Astrocyte (in vitro differentiated cells and primary cell): Measurements from ENCODE around the gene PCDHB7. TPM values are rescaled to one million over a fixed set of nuclear protein-coding genes. Genes with fewer than 3 reads are reported as not detected.
A peak's percentile ranks its signal among the peaks of the same experiment; 100 is the strongest.
"Not testable (repeated sequence)": the region's sequence is repeated elsewhere in the genome, so short reads cannot be mapped to it uniquely, and the experiment has no call there.

Experiments
- DNase-seq: peaks from one replicate; pipeline ENCODE4 v3.0.0-alpha.2; 2010; ENCODE audit warnings: low read depth
- FAIRE-seq: peaks from 2 replicates; lab custom pipeline; 2011; peaks lifted over from hg19 to GRCh38; lab: Jason Lieb, UNC
- H2AFZ ChIP-seq: 2 replicates; pipeline ENCODE4 v1.6.0; 2012; ENCODE audit warnings: low read depth, low read length, inconsistent platforms
- H3K27ac ChIP-seq: 2 replicates; pipeline ENCODE4 v1.5.1; 2011; ENCODE audit warnings: low read depth, low read length, inconsistent platforms
- H3K27me3 ChIP-seq: 2 replicates; pipeline ENCODE4 v1.6.0; 2011; ENCODE audit warnings: low read length, inconsistent platforms; ENCODE audit not compliant: insufficient read depth
- H3K36me3 ChIP-seq: 2 replicates; pipeline ENCODE4 v1.5.1; 2011; ENCODE audit warnings: low read length, inconsistent platforms; ENCODE audit not compliant: insufficient read depth
- H3K4me1 ChIP-seq: 2 replicates; pipeline ENCODE4 v1.5.1; 2011; ENCODE audit warnings: low read length, inconsistent platforms; ENCODE audit not compliant: insufficient read depth
- H3K4me2 ChIP-seq: 2 replicates; pipeline ENCODE4 v1.6.0; 2012; ENCODE audit warnings: low read length, inconsistent platforms
- H3K4me3 ChIP-seq: 2 replicates; pipeline ENCODE4 v1.5.1; 2011; ENCODE audit warnings: low read depth, mild to moderate bottlenecking, low read length, inconsistent platforms; ENCODE audit not compliant: insufficient read depth
- H3K79me2 ChIP-seq: 2 replicates; pipeline ENCODE4 v1.6.0; 2012; ENCODE audit warnings: mild to moderate bottlenecking, low read length, inconsistent platforms; ENCODE audit not compliant: insufficient read depth
- H3K9ac ChIP-seq: 2 replicates; pipeline ENCODE4 v1.6.0; 2012; ENCODE audit warnings: mild to moderate bottlenecking, low read length, inconsistent platforms
- H3K9me3 ChIP-seq: 2 replicates; pipeline ENCODE4 v1.5.1; 2012; ENCODE audit warnings: low read depth, mild to moderate bottlenecking, low read length, inconsistent platforms; ENCODE audit not compliant: insufficient read depth
- H4K20me1 ChIP-seq: 2 replicates; pipeline ENCODE4 v1.6.0; 2012; ENCODE audit warnings: low read length, inconsistent platforms; ENCODE audit not compliant: insufficient read depth
- H3K27ac Mint-ChIP-seq: one replicate; pipeline ENCODE4 v1.8.0; 2021; ENCODE audit warnings: mild to moderate bottlenecking, mixed read lengths; ENCODE audit not compliant: unreplicated experiment
- H3K27me3 Mint-ChIP-seq: one replicate; pipeline ENCODE4 v1.8.0; 2021; ENCODE audit warnings: low read depth, mixed read lengths; ENCODE audit not compliant: unreplicated experiment
- H3K36me3 Mint-ChIP-seq: one replicate; pipeline ENCODE4 v1.8.0; 2021; ENCODE audit warnings: low read depth, mixed read lengths; ENCODE audit not compliant: unreplicated experiment
- H3K4me1 Mint-ChIP-seq: one replicate; pipeline ENCODE4 v1.8.0; 2021; ENCODE audit warnings: low read depth, mixed read lengths; ENCODE audit not compliant: unreplicated experiment
- H3K4me3 Mint-ChIP-seq: one replicate; pipeline ENCODE4 v1.8.0; 2021; ENCODE audit warnings: mild to moderate bottlenecking, moderate library complexity, mixed read lengths; ENCODE audit not compliant: unreplicated experiment
- H3K9me3 Mint-ChIP-seq: one replicate; pipeline ENCODE4 v1.8.0; 2021; ENCODE audit warnings: mild to moderate bottlenecking, mixed read lengths; ENCODE audit not compliant: unreplicated experiment
- EZH2 ChIP-seq: IDR thresholded peaks from 2 replicates; pipeline ENCODE4 v1.6.1; 2012; ENCODE audit warnings: mild to moderate bottlenecking, low read length, inconsistent platforms; ENCODE audit not compliant: insufficient read depth
- total RNA-seq: library from RNA; stranded (reverse); gene quantifications from 2 replicates; pipeline ENCODE4 v1.2.1, GENCODE V29; 2021
- TF ChIP-seq, protein P1 (sequence below): IDR thresholded peaks from 2 replicates; pipeline ENCODE4 v1.5.1; 2011; ENCODE audit warnings: low read depth, mild to moderate bottlenecking, inconsistent platforms, low read length, moderate library complexity; ENCODE audit not compliant: insufficient read depth

Gene PCDHB7
- total RNA-seq, 1 donor from 2014 or later, result 1.0 TPM

DNA sequence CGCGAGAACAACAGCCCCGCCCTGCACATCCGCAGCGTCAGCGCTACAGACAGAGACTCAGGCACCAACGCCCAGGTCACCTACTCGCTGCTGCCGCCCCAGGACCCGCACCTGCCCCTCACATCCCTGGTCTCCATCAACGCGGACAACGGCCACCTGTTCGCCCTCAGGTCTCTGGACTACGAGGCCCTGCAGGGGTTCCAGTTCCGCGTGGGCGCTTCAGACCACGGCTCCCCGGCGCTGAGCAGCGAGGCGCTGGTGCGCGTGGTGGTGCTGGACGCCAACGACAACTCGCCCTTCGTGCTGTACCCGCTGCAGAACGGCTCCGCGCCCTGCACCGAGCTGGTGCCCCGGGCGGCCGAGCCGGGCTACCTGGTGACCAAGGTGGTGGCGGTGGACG lies 43.1 kb downstream of the PCDHB7 start:
- not testable (repeated sequence) for H3K4me1 ChIP-seq, H3K4me3 Mint-ChIP-seq, DNase-seq, H2AFZ ChIP-seq, H3K27ac Mint-ChIP-seq, H3K4me3 ChIP-seq, H4K20me1 ChIP-seq, H3K27me3 Mint-ChIP-seq, H3K4me2 ChIP-seq, H3K27ac ChIP-seq, FAIRE-seq, H3K4me1 Mint-ChIP-seq, H3K79me2 ChIP-seq, H3K9ac ChIP-seq, H3K36me3 ChIP-seq, H3K9me3 ChIP-seq, H3K27me3 ChIP-seq
- H3K36me3 Mint-ChIP-seq, result peaks cover 15% of the 10 kb centered on the region
- H3K9me3 Mint-ChIP-seq, result peaks cover 32% of the 10 kb centered on the region

DNA sequence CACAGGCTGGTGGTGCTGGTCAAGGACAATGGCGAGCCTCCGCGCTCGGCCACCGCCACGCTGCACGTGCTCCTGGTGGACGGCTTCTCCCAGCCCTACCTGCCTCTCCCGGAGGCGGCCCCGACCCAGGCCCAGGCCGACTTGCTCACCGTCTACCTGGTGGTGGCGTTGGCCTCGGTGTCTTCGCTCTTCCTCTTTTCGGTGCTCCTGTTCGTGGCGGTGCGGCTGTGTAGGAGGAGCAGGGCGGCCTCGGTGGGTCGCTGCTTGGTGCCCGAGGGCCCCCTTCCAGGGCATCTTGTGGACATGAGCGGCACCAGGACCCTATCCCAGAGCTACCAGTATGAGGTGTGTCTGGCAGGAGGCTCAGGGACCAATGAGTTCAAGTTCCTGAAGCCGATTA lies 43.6 kb downstream of the PCDHB7 start:
- not testable (repeated sequence) for H4K20me1 ChIP-seq, H3K27ac Mint-ChIP-seq, H3K9ac ChIP-seq, H3K4me1 Mint-ChIP-seq, H3K4me3 Mint-ChIP-seq, H3K79me2 ChIP-seq, H3K4me1 ChIP-seq, H3K27me3 Mint-ChIP-seq, H3K27ac ChIP-seq, H3K9me3 ChIP-seq, H2AFZ ChIP-seq, H3K27me3 ChIP-seq, H3K4me2 ChIP-seq, H3K4me3 ChIP-seq, DNase-seq, H3K36me3 ChIP-seq, FAIRE-seq
- Mint-ChIP-seq H3K36me3 (peaks cover 15% of the 10 kb centered on the region), H3K9me3 (peaks cover 30% of the 10 kb centered on the region)

DNA sequence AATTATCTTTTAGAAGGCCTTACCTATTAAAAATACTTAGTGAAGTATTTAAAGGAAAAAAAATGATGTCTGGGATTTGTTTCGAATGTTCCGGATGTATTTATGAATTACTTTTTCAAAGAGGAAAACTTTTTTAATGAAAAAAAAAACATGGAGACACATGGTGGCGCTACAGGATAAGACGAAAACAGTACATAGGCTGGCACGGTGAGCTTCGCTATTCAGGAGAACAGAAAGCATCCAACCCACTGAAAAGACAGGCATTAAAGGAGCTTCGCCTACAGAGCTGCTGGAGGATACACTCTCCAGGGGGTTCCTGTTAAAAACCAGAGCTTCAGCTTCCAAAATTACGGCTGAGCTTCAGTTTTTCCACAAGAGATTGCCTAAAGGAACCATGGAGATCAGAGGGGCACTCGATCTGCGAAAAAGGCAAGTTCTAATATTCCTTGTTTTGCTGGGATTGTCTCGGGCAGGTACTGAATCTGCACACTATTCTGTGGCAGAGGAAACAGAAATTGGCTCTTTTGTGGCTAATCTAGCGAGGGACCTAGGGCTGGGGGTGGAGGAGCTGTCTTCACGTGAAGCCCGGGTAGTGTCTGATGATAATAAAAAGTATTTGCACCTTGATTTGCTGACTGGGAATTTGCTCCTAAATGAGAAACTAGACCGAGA lies 50.8 kb downstream of the PCDHB7 start, which contains the start of gene PCDHB14:
PCDHB14 (plus strand) TSS at position 232 of the 672 bp plus-strand sequence; CDS start at position 395, 163 bp downstream.
- FAIRE-seq (no peak), DNase-seq (peak; percentile 7)
- H2AFZ ChIP-seq, result no peak within 1 kb of the TSS
- H3K36me3 Mint-ChIP-seq, result peaks cover 8% of the 10 kb centered on the region
- peaks cover 18% of the 10 kb centered on the region for H3K9me3 Mint-ChIP-seq
- H3K4me3 ChIP-seq, result no peak within 1 kb of the TSS
- no peak within 1 kb of the TSS for H3K9ac ChIP-seq
- no peaks in the 10 kb centered on the region for H3K4me1 Mint-ChIP-seq
- no peak within 1 kb of the TSS for H3K27ac ChIP-seq
- peaks cover 19% of the 10 kb centered on the region for H3K9me3 ChIP-seq
- peak within 1 kb of the TSS; percentile 29 for H3K4me2 ChIP-seq
- no peaks in the 10 kb centered on the region for H3K4me1 ChIP-seq
- no peaks in the 10 kb centered on the region for H3K27me3 ChIP-seq
- H4K20me1 ChIP-seq, result no peaks in the 10 kb centered on the region
- H3K4me3 Mint-ChIP-seq, result peak within 1 kb of the TSS; percentile 76
- no peaks in the 10 kb centered on the region for H3K36me3 ChIP-seq
- no peaks in the 10 kb centered on the region for H3K27me3 Mint-ChIP-seq
- no peak within 1 kb of the TSS for H3K27ac Mint-ChIP-seq
- no peaks in the 10 kb centered on the region for H3K79me2 ChIP-seq
- no peak for TF ChIP-seq EZH2
- TF ChIP-seq, protein P1, sequence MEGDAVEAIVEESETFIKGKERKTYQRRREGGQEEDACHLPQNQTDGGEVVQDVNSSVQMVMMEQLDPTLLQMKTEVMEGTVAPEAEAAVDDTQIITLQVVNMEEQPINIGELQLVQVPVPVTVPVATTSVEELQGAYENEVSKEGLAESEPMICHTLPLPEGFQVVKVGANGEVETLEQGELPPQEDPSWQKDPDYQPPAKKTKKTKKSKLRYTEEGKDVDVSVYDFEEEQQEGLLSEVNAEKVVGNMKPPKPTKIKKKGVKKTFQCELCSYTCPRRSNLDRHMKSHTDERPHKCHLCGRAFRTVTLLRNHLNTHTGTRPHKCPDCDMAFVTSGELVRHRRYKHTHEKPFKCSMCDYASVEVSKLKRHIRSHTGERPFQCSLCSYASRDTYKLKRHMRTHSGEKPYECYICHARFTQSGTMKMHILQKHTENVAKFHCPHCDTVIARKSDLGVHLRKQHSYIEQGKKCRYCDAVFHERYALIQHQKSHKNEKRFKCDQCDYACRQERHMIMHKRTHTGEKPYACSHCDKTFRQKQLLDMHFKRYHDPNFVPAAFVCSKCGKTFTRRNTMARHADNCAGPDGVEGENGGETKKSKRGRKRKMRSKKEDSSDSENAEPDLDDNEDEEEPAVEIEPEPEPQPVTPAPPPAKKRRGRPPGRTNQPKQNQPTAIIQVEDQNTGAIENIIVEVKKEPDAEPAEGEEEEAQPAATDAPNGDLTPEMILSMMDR, result no peak

DNA sequence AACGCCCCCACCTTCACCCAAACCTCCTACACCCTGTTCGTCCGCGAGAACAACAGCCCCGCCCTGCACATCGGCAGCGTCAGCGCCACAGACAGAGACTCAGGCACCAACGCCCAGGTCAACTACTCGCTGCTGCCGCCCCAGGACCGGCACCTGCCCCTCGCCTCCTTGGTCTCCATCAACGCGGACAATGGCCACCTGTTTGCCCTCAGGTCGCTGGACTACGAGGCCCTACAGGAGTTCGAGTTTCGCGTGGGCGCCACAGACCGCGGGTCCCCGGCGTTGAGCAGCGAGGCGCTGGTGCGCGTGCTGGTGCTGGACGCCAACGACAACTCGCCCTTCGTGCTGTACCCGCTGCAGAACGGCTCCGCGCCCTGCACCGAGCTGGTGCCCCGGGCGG lies 52.4 kb downstream of the PCDHB7 start:
- H3K9me3 Mint-ChIP-seq, result peaks cover 12% of the 10 kb centered on the region
- not testable (repeated sequence) for H3K27ac Mint-ChIP-seq, H3K27me3 Mint-ChIP-seq, FAIRE-seq, H3K27ac ChIP-seq, H3K4me1 ChIP-seq, H3K4me3 Mint-ChIP-seq, H3K36me3 Mint-ChIP-seq, H3K9ac ChIP-seq, H3K4me1 Mint-ChIP-seq, H3K36me3 ChIP-seq, H3K4me2 ChIP-seq, H3K79me2 ChIP-seq, DNase-seq, H4K20me1 ChIP-seq, H2AFZ ChIP-seq, H3K4me3 ChIP-seq, H3K27me3 ChIP-seq
- peaks cover 19% of the 10 kb centered on the region for H3K9me3 ChIP-seq

DNA sequence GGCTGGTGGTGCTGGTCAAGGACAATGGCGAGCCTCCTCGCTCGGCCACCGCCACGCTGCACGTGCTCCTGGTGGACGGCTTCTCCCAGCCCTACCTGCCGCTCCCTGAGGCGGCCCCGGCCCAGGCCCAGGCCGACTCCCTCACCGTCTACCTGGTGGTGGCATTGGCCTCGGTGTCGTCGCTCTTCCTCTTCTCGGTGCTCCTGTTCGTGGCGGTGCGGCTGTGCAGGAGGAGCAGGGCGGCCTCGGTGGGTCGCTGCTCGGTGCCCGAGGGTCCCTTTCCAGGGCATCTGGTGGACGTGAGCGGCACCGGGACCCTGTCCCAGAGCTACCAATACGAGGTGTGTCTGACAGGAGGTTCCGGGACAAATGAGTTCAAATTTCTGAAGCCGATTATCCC lies 53.0 kb downstream of the PCDHB7 start:
- not testable (repeated sequence) for H3K4me3 Mint-ChIP-seq, H4K20me1 ChIP-seq, H2AFZ ChIP-seq, H3K4me1 Mint-ChIP-seq, H3K27me3 Mint-ChIP-seq, H3K4me2 ChIP-seq, H3K9ac ChIP-seq, H3K36me3 ChIP-seq, H3K79me2 ChIP-seq, H3K27me3 ChIP-seq, DNase-seq, H3K4me1 ChIP-seq, H3K36me3 Mint-ChIP-seq, H3K27ac ChIP-seq, FAIRE-seq, H3K4me3 ChIP-seq, H3K27ac Mint-ChIP-seq
- H3K9me3 ChIP-seq, result peaks cover 19% of the 10 kb centered on the region
- peaks cover 12% of the 10 kb centered on the region for H3K9me3 Mint-ChIP-seq
